Spleen (tissue), 11 donors: ENCODE data around the gene COL4A1. TPM values are rescaled to one million over a fixed set of nuclear protein-coding genes. Genes with fewer than 3 reads are reported as not detected.

Experiments used
- DNase-seq: peaks from one replicate; pipeline ENCODE4 v3.0.0-alpha.2; 2020
- H3K27ac ChIP-seq, 8 donors: fragments of 200-600 bp; sonication (generic) in 7 of 8; 1 replicate in 4 of 8; 2 replicates in 4 of 8; pipeline versions ENCODE4 v1.5.0 to v1.8.0; 2016 to 2021; ENCODE audit warnings: inconsistent platforms in 4 of 8, mild to moderate bottlenecking in 4 of 8, moderate library complexity in 1 of 8
- H3K27me3 ChIP-seq, 7 donors: fragments of 200-600 bp; sonication (generic) in 6 of 7; replicated peaks in 1 of 7; 1 replicate in 4 of 7; 2 replicates in 3 of 7; pipeline versions ENCODE4 v1.5.0 to v1.8.0; 2016 to 2021; ENCODE audit warnings: inconsistent platforms in 3 of 7, mild to moderate bottlenecking in 1 of 7
- H3K36me3 ChIP-seq, 6 donors: fragments of 200-600 bp; sonication (generic) in 5 of 6; 1 replicate in 4 of 6; 2 replicates in 2 of 6; pipeline versions ENCODE4 v1.5.0 to v1.8.0; 2016 to 2021; ENCODE audit warnings: inconsistent platforms in 2 of 6
- H3K4me1 ChIP-seq, 6 donors: fragments of 200-600 bp; sonication (generic) in 5 of 6; 1 replicate in 3 of 6; 2 replicates in 3 of 6; pipeline versions ENCODE4 v1.5.0 to v1.8.0; 2016 to 2021; ENCODE audit warnings: inconsistent platforms in 3 of 6
- H3K4me3 ChIP-seq, 8 donors: fragments of 200-600 bp; sonication (generic) in 7 of 8; 1 replicate in 4 of 8; 2 replicates in 4 of 8; pipeline versions ENCODE4 v1.5.0 to v1.8.0; 2016 to 2021; ENCODE audit warnings: inconsistent platforms in 4 of 8, mild to moderate bottlenecking in 4 of 8, moderate library complexity in 2 of 8
- H3K9me3 ChIP-seq, 8 donors: fragments of 200-600 bp; sonication (generic) in 7 of 8; 1 replicate in 4 of 8; 2 replicates in 4 of 8; pipeline versions ENCODE4 v1.5.0 to v1.8.0; 2016 to 2021; ENCODE audit warnings: inconsistent platforms in 4 of 8
- POLR2A ChIP-seq, 3 donors: fragments of 450-650 bp; IDR thresholded peaks; one replicate each; pipeline ENCODE4 v1.5.1; 2017; ENCODE audit warnings: antibody characterized with exemption in 3 of 3, mild to moderate bottlenecking in 1 of 3
- POLR2AphosphoS5 ChIP-seq, 3 donors: sonication (generic); formaldehyde crosslinking; IDR thresholded peaks; one replicate each; pipeline ENCODE4 v1.5.1; 2017; ENCODE audit warnings: antibody characterized with exemption in 3 of 3
- WGBS, 5 donors: extraction: QIAGEN DNeasy Blood & Tissue Kit in 3 of 5; methylation state at CpG; one replicate each; pipeline versions ENCODE4 v1.1.5 to v1.1.7; 2013 to 2018; 5-methylcytosine and 5-hydroxymethylcytosine counted together
- intact Hi-C: fragments of 100-400 bp; cut with DNase I; formaldehyde crosslinking; loops from one replicate; pipeline ENCODE4 v1.15.0; 2023; ENCODE audit warnings: low total_unique reads
- polyA plus RNA-seq, 3 donors: library from polyadenylated mRNA; stranded (reverse); fragments of 200-250 nt; gene quantifications; one replicate each; pipeline ENCODE4 v1.2.1, GENCODE V29; 2013
- total RNA-seq, 7 donors: library from RNA; depleted of rRNA in 3 of 7; stranded (reverse); fragments of >200 nt in 3 of 7; fragmentation: NEBNext Ultra II Directional in 4 of 7; extraction: Animal tissue kit (Norgen Biotek cat#: 25700) in 4 of 7; gene quantifications; one replicate each; pipeline versions ENCODE4 v1.1.0 to v1.2.1, GENCODE V29; 2016 to 2021
- TF ChIP-seq, protein P1 (sequence below), 11 experiments: fragments of 200-600 bp in 7 of 11; fragments of 450-650 bp in 4 of 11; sonication (generic) in 4 of 11; IDR thresholded peaks in 8 of 11; conservative IDR thresholded peaks in 3 of 11; 1 replicate in 7 of 11; 2 replicates in 4 of 11; pipeline versions ENCODE4 v1.4.0 to v1.8.0; 2016 to 2021; ENCODE audit warnings: antibody characterized with exemption in 11 of 11, inconsistent platforms in 4 of 11, mild to moderate bottlenecking in 1 of 11
- donor health status: healthy with polysubstance abuse.
- donor health status: DM: no; HTN: no; CAD: no; lungs with moderate emphysema.
- donor health status: DM: no; HTN: no; CAD: no.
- donor health status: Bipolar disorder and iron deficiency.
- donor health status: healthy.
- donor health status: DM: no; HTN: no; CAD: no.
- donor health status: DM: yes; HTN: yes; CAD: no.

The COL4A1 gene
- total and polyA plus RNA-seq, 10 donors: 37.9 to 959 (median 340) TPM

- intact Hi-C loops: no loop called here
- Histone ChIP-seq H3K27ac (no peak overlapping the region), H3K4me1 (peaks cover 6 to 38% (median 22%) of the 10 kb centered on the region in 6 donors), H3K9me3 (peaks cover 0 to 5% (median 0%) of the 10 kb centered on the region in 8 donors), H3K27me3 (peaks cover 0 to 3% (median 0%) of the 10 kb centered on the region in 7 donors), H3K4me3 (no peak overlapping the region), H3K36me3 (no peaks in the 10 kb centered on the region)
- WGBS, 5 donors: 78 to 92% (median 87%) methylated on average over 11 of the region's 11 CpGs
- TF ChIP-seq POLR2A (IDR thresholded peaks at IDR 0.05) (no peak), POLR2AphosphoS5 (IDR thresholded peaks at IDR 0.05) (no peak)
- TF ChIP-seq, protein P1, sequence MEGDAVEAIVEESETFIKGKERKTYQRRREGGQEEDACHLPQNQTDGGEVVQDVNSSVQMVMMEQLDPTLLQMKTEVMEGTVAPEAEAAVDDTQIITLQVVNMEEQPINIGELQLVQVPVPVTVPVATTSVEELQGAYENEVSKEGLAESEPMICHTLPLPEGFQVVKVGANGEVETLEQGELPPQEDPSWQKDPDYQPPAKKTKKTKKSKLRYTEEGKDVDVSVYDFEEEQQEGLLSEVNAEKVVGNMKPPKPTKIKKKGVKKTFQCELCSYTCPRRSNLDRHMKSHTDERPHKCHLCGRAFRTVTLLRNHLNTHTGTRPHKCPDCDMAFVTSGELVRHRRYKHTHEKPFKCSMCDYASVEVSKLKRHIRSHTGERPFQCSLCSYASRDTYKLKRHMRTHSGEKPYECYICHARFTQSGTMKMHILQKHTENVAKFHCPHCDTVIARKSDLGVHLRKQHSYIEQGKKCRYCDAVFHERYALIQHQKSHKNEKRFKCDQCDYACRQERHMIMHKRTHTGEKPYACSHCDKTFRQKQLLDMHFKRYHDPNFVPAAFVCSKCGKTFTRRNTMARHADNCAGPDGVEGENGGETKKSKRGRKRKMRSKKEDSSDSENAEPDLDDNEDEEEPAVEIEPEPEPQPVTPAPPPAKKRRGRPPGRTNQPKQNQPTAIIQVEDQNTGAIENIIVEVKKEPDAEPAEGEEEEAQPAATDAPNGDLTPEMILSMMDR (IDR thresholded peaks at IDR 0.05 in 8 of 11, conservative IDR thresholded peaks at IDR 0.05 in 3 of 11): no peak
- no peak for DNase-seq
Measured at GRCh38 chr13:110334841-110335490, 28.0 kb upstream of the COL4A1 start.

DNA sequence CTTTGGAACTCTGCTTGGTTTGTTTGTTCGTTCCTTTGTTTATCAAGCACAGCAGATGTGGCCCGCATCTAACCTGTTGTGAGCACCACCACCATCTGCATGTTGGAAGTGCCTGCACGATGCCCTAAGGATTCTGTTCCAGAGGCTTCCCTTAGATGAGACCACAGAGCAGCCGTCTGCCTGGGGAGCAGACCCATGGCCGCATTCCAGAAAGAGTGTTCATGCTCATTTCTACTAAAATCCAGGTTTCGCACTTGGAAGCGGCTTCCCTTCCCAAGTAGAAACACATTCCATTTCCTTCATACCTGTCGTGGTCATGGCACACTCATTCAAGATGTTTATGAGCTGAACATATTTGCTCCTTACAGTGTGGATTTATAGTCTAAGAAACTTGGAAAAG lies 27.3 kb upstream of the COL4A1 start:
- H3K4me1 ChIP-seq: peaks cover 4 to 34% (median 20%) of the 10 kb centered on the region in 6 donors
- no peak overlapping the region for H3K4me3 ChIP-seq
- DNase-seq: no peak
- peaks cover 0 to 5% (median 0%) of the 10 kb centered on the region in 8 donors for H3K9me3 ChIP-seq
- H3K27ac ChIP-seq: no peak overlapping the region
- intact Hi-C loops: no loop called here
- peaks cover 0 to 3% (median 0%) of the 10 kb centered on the region in 7 donors for H3K27me3 ChIP-seq
- no peak for TF ChIP-seq POLR2AphosphoS5 (IDR thresholded peaks at IDR 0.05)
- no peak for TF ChIP-seq POLR2A (IDR thresholded peaks at IDR 0.05)
- TF ChIP-seq, protein P1 (IDR thresholded peaks at IDR 0.05 in 8 of 11, conservative IDR thresholded peaks at IDR 0.05 in 3 of 11): no peak
- WGBS, 5 donors: 86 to 91% (median 89%) methylated on average over 8 of the region's 8 CpGs
- peaks cover 0 to 3% (median 0%) of the 10 kb centered on the region in 6 donors for H3K36me3 ChIP-seq

- 83 to 92% (median 90%) methylated on average over 12 of the region's 12 CpGs for WGBS, 5 donors
- intact Hi-C loops: no loop called here
Measured at GRCh38 chr13:110333837-110334236, 26.9 kb upstream of the COL4A1 start.

GRCh38 chr13:110332750-110333149 lies 25.8 kb upstream of the COL4A1 start:
- intact Hi-C loops: no loop called here
- TF ChIP-seq POLR2A (IDR thresholded peaks at IDR 0.05) (no peak), POLR2AphosphoS5 (IDR thresholded peaks at IDR 0.05) (no peak)
- TF ChIP-seq, protein P1 (IDR thresholded peaks at IDR 0.05 in 8 of 11, conservative IDR thresholded peaks at IDR 0.05 in 3 of 11): no peak
- peaks cover 4 to 25% (median 14%) of the 10 kb centered on the region in 6 donors for H3K4me1 ChIP-seq
- WGBS, 5 donors: 87 to 90% (median 89%) methylated on average over 2 of the region's 2 CpGs
- peaks cover 0 to 3% (median 0%) of the 10 kb centered on the region in 7 donors for H3K27me3 ChIP-seq
- no peak for DNase-seq
- no peak overlapping the region for H3K4me3 ChIP-seq
- peaks cover 0 to 4% (median 0%) of the 10 kb centered on the region in 6 donors for H3K36me3 ChIP-seq
- H3K9me3 ChIP-seq: peaks cover 0 to 5% (median 0%) of the 10 kb centered on the region in 8 donors
- H3K27ac ChIP-seq: no peak overlapping the region

More at GRCh38 chr13:110333837-110334236, 26.9 kb upstream of the COL4A1 start:
- Histone ChIP-seq H3K4me1 (peaks cover 4 to 34% (median 19%) of the 10 kb centered on the region in 6 donors), H3K27me3 (peaks cover 0 to 3% (median 0%) of the 10 kb centered on the region in 7 donors), H3K9me3 (peaks cover 0 to 5% (median 0%) of the 10 kb centered on the region in 8 donors), H3K4me3 (no peak overlapping the region), H3K36me3 (peaks cover 0 to 4% (median 0%) of the 10 kb centered on the region in 6 donors), H3K27ac (no peak overlapping the region)
- TF ChIP-seq, protein P1 (IDR thresholded peaks at IDR 0.05 in 8 of 11, conservative IDR thresholded peaks at IDR 0.05 in 3 of 11): no peak
- TF ChIP-seq POLR2A (IDR thresholded peaks at IDR 0.05) (no peak), POLR2AphosphoS5 (IDR thresholded peaks at IDR 0.05) (peak in 1 of 3 donors; percentile 38)
- no peak for DNase-seq
